SK-N-SH treated with all-trans-retinoic acid at 6 μM for 48 hours (cell line): ENCODE data around the gene SBF2.

ENCODE experiments used
- ARNTL ChIP-seq: fragments of 450-650 bp; formaldehyde crosslinking; IDR thresholded peaks from 2 replicates; pipeline ENCODE4 v1.5.0; 2020; ENCODE audit warnings: low read depth, mild to moderate bottlenecking, moderate library complexity, borderline replicate concordance
- CREB5 ChIP-seq: fragments of 250-450 bp; sonication (Bioruptor Pico); IDR thresholded peaks from 2 replicates; pipeline ENCODE4 v1.5.1; 2020; ENCODE audit warnings: low read depth, mild to moderate bottlenecking, moderate library complexity
- CSDC2 ChIP-seq: fragments of 250-450 bp; sonication (Bioruptor Pico); IDR thresholded peaks from 2 replicates; pipeline ENCODE4 v1.5.0; 2020; ENCODE audit warnings: mild to moderate bottlenecking, moderate library complexity
- CSRNP3 ChIP-seq: fragments of 250-450 bp; sonication (Bioruptor Pico); IDR thresholded peaks from 2 replicates; pipeline ENCODE4 v1.5.1; 2021; ENCODE audit warnings: mild to moderate bottlenecking, moderate library complexity
- GLIS3 ChIP-seq: fragments of 250-450 bp; sonication (Bioruptor Pico); IDR thresholded peaks from 2 replicates; pipeline ENCODE4 v1.5.0; 2020; ENCODE audit warnings: mild to moderate bottlenecking, moderate library complexity
- ISL1 ChIP-seq: fragments of 250-450 bp; sonication (Bioruptor Pico); IDR thresholded peaks from 2 replicates; pipeline ENCODE4 v2.1.2; 2022; ENCODE audit warnings: mild to moderate bottlenecking, moderate library complexity
- OSR1 ChIP-seq: fragments of 250-450 bp; sonication (Bioruptor Pico); IDR thresholded peaks from 2 replicates; pipeline ENCODE4 v1.8.0; 2022; ENCODE audit warnings: moderate library complexity, mild to moderate bottlenecking, inconsistent platforms
- PATZ1 ChIP-seq: fragments of 250-450 bp; sonication (Bioruptor Pico); IDR thresholded peaks from 2 replicates; pipeline ENCODE4 v1.8.0; 2020; ENCODE audit warnings: mild to moderate bottlenecking, moderate library complexity, borderline replicate concordance
- POU6F1 ChIP-seq: fragments of 250-450 bp; sonication (Bioruptor Pico); IDR thresholded peaks from 2 replicates; pipeline ENCODE4 v1.8.0; 2021; ENCODE audit warnings: low read depth, mild to moderate bottlenecking, moderate library complexity, borderline replicate concordance
- RARB ChIP-seq: fragments of 250-450 bp; sonication (Bioruptor Pico); IDR thresholded peaks from 2 replicates; pipeline ENCODE4 v1.8.0; 2021; ENCODE audit warnings: mild to moderate bottlenecking, moderate library complexity
- SNAI2 ChIP-seq: fragments of 250-450 bp; sonication (Bioruptor Pico); IDR thresholded peaks from 2 replicates; pipeline ENCODE4 v1.5.0; 2020; ENCODE audit warnings: mild to moderate bottlenecking, moderate library complexity
- TSHZ2 ChIP-seq: fragments of 250-450 bp; sonication (Bioruptor Pico); IDR thresholded peaks from 2 replicates; pipeline ENCODE4 v1.5.0; 2020; ENCODE audit warnings: mild to moderate bottlenecking, moderate library complexity
- ZFP3 ChIP-seq: fragments of 250-450 bp; sonication (Bioruptor Pico); IDR thresholded peaks from 2 replicates; pipeline ENCODE4 v1.5.0; 2020; ENCODE audit warnings: mild to moderate bottlenecking, moderate library complexity
- ZFP30 ChIP-seq: fragments of 450-650 bp; formaldehyde crosslinking; IDR thresholded peaks from 2 replicates; pipeline ENCODE4 v1.5.0; 2022; ENCODE audit warnings: mild to moderate bottlenecking, moderate library complexity

GRCh38 chr11:10114593-10115404 lies 179.2 kb downstream of the SBF2 start:
- no peak for TF ChIP-seq ARNTL (CRISPR knock-in tag)
- no peak for TF ChIP-seq ISL1 (CRISPR knock-in tag)
- TF ChIP-seq ZFP30 (CRISPR knock-in tag): no peak
- no peak for TF ChIP-seq TSHZ2 (CRISPR knock-in tag)
- no peak for TF ChIP-seq PATZ1 (CRISPR knock-in tag)
- TF ChIP-seq ZFP3: no peak
- TF ChIP-seq CREB5 (CRISPR knock-in tag): no peak
- TF ChIP-seq SNAI2 (CRISPR knock-in tag): no peak
- no peak for TF ChIP-seq CSDC2 (CRISPR knock-in tag)
- no peak for TF ChIP-seq OSR1
- TF ChIP-seq POU6F1 (CRISPR knock-in tag): no peak
- TF ChIP-seq RARB: no peak
- TF ChIP-seq GLIS3 (CRISPR knock-in tag): no peak
- TF ChIP-seq CSRNP3: no peak
